ENCODE results near the gene APPBP2.
"Not testable (repeated sequence)": the region's sequence is repeated elsewhere in the genome, so short reads cannot be mapped to it uniquely, and the experiment has no call there.

The APPBP2 gene

DNA sequence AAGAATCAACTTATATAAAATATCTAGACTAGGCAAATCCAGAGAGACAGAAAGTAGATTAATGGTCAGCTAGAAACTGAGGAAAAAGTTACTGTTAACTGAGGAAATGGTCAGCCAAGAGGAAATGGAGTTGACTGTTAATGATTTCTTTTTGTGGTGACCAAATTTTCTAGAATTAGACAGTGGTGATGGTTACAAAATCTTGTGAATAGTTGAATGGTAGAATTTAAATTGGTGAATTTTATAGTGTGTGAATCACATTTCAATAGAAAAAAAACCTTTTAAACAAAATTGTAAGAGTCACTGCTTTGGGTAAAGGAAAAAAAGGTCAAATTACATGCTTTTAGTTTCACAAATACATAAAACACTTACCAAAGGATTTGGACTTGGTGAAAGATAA, 30.0 kb downstream of the APPBP2 start:
- DNase-seq (ENCODE audit: low read depth, low spot score), result no peak

DNA sequence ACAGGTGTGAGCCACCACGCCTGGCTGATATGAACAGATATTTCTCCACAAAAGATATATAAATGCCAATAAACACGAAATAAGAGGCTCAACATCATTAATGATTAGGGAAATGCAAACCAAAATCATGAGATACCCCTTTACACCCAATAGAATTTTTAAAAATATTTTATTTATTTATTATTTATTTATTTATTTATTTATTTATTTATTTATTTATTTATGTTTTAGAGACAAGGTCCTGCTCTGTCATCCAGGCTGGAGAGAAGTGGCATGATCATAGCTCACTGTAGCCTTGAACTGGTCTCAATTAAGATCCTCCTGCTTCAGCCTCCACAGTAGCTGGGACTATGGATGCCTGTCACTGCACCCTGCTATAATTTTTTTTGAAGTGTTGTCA, 30.8 kb downstream of the APPBP2 start:
- DNase-seq (ENCODE audit: low read depth, low spot score), result no peak

DNA sequence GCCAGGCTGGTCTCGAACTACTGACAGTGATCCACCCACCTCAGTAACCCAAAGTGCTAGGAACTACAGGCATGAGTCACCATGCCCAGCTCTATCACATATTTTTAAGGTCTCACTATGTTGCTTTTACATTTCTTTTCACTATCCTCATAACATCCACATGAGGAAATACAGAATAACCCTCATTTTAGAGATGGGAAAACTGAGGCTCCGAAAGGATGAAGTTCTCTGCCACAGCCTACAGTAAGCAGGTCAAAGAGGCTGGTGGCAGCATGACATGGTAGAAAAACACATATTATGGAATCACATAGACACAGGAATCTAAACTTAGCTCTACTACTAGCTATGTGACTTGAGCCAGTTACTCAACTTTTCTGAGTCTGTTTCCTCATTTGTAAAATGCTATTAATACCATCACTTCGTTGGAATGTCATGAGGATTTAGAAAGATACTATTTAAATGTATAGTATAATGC, 32.2 kb downstream of the APPBP2 start:
- no peak for DNase-seq (ENCODE audit: low read depth, low spot score)

DNA sequence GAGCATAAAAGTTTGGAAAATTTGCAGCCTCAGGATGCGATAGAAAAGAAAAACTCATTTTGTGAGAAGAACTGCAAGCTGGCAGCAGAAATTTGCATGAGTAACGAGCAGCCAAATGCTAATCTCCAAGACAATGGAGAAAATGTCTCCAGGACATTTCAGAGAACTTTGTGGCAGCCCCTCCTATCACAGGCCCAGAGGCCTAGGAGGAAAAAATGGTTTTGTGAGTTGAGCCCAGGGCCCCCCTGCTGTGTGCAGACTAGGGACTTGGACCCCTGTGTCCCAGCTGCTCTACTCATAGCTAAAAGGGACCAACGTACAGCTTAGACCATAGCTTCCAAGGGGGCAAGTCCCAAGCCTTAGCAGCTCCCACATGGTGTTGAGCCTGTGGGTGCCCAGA, 34.3 kb downstream of the APPBP2 start:
- DNase-seq (ENCODE audit: low read depth, low spot score), result no peak

DNA sequence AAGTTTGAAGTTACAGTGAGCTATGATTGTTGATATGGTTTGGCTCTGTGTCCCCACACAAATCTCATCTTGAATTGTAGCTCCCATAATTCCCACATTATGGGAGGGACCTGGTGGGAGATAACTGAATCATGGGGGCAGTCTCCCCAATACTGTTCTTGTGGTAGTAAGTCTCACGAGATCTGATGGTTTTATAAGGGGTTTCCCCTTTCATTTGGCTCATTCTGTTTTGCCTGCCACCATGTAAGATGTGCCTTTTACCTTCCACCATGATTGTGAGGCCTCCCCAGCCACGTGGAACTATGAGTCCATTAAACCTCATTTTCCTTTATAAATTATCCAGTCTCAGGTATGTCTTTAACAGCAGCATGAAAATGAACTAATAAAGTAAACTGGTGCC, 35.4 kb downstream of the APPBP2 start:
- not testable (repeated sequence) for DNase-seq (ENCODE audit: low read depth, low spot score)

DNA sequence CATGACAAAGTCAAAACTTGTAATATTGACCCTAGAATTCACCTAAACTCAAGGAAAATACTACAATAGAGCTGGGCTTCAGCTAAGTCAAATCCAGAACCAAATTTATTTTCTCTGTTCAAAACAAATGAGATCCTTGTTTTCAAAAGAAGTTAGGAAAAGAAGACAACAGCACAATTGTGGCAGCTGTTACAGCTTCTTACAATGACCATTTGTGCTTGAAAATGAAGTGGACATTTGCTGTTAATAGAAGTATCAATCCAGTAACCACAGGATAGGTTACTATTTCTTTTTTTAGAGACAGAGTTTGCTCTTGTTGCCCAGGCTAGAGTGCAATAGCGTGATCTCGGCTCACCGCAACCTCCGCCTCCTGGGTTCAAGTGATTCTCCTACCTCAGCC, 44.4 kb downstream of the APPBP2 start:
- DNase-seq (ENCODE audit: low read depth, low spot score), result no peak

DNA sequence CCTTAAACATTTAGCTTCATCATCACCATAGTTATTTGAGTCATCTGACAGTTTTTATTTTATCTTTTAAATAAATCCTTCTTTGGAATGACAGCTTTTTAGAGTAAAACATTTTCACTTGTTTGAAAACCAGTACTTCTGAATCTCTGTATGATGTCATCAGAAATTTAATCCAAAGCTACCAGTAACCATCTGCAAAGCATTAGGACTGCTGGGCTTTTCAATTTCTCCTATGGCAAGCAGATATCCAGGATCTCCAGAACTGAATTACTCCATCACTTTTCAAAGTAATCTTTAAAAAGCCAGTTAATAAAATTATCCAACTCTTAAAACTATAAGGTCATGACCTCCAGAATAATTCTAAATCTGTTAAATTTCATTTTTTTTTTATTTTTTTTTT, 52.3 kb downstream of the APPBP2 start:
- DNase-seq (ENCODE audit: low read depth, low spot score), result no peak

DNA sequence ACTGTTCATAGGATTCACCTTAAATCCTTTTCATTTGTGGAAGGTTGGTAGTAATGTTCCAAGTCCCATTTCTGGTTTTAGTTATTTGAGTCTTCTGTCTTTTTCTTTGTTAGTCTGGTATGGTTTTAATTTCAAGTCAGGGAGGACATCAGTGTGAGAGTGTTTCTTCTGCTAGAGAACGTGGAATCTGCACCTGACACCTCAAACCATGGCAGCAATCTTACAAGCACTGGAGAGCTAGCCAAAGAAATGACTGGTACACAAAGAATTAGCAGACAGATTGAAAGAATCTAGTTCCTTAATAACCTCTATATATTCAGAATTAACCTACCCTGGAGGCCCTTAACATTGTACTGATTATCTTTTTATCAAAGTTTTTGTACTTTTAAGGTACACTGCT, 53.6 kb downstream of the APPBP2 start:
- no peak for DNase-seq (ENCODE audit: low read depth, low spot score)

DNA sequence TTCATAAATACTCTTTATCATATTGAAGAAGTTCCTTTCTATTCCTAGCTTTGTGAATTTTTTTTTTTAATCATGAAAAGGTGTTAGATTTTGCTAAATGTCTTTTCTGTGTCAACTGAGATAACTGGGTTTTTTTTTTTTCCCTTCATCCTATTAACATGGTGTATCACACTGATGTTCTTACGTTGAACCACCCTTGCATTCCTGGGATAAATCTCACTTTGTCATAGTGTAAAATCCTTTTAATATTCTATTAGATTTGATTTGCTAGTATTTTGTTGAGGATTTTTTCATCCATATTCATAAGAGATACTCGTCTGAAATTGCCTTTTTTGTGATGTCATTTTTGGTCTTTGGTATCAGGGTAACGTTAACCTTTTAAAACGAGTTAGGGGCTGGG, 54.6 kb downstream of the APPBP2 start:
- no peak for DNase-seq (ENCODE audit: low read depth, low spot score)

DNA sequence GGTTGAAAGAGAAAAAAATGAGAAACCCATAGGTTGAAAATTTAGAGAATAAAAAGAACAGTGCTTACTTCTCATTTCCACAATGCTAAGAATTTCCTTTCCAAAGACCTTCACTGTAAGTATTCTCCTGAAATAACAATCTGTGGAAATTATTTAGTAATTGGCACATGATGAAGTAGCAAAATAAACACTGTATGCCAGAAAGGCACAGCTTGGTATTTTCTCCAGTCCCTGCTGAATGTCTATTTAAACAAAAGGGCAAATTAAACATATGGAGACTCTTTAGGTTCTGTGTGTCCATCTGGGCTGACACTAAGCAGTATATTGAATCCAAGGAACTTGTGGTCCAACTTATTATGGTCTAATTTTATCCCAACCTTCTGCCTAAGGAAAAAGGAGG, 57.7 kb downstream of the APPBP2 start:
- DNase-seq (ENCODE audit: low read depth, low spot score), result peak; percentile 15

DNA sequence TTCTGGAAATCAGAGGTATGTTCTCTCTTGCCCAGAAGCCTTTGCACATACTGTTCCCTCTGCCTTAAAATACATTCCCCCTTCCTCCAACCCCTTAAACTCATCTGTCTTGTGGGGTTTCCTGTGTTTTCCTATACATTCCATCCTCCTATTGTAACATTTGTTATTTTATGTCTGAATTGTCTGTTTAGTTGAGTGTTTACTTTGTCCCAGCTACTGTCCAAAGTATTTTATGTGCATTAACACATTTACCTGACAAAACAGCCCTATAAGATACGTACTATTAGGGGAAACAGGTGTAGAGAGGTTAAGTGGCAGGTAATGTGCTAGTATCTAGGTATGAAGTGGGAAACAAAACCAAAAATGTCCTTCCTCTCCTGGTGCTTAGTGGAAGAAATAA, 61.7 kb downstream of the APPBP2 start:
- DNase-seq (ENCODE audit: low read depth, low spot score), result no peak

DNA sequence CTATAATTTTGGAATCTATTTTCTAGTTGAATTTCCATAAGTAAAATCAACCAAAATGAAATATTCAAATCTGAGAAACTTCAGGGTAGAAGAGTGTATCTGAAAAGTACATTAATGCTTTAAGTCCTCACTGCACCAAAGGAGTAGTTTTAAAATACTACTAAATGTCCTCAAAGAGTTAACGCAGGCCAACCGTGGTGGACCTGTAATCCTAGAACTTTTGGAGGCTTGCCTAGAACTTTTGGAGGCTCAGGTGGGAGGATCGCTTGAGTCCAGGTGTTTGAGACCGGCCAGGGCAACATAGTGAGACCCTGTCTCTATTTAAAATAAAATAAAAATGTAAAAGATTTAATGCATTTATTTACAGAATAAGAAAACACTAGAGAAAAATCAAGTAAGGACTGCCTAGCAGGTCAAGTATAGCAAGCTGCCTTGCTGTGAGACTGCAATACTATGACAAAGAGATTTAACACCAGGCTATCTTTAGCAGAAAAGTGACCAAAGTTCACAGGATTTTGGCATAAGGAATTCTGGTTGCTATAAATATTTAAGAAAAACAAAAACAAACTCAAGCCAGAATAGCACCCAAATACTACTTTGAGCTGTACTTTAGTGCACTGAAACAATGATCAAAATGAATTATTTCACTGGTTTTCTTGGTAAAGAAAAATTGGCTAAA, 62.7 kb downstream of the APPBP2 start:
- DNase-seq (ENCODE audit: low read depth, low spot score), result no peak

DNA sequence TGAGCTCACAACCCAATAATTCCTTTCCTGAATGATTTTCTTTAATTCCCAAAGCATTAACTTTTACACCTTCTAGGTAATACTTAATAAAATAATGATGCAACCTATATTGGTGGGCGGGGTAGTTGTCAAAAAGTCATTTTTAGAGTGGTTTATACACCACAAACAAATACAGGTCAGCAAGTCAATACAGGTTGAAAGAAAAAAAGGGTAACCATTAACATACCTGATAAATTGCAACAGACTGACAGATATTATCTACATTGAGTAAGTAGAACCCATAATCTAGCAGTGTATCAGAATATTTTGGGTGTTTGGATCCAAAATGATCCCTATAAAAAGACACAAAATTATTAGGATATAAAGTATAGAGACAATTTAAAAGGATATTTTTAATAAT, 64.5 kb downstream of the APPBP2 start:
- DNase-seq (ENCODE audit: low read depth, low spot score), result no peak

DNA sequence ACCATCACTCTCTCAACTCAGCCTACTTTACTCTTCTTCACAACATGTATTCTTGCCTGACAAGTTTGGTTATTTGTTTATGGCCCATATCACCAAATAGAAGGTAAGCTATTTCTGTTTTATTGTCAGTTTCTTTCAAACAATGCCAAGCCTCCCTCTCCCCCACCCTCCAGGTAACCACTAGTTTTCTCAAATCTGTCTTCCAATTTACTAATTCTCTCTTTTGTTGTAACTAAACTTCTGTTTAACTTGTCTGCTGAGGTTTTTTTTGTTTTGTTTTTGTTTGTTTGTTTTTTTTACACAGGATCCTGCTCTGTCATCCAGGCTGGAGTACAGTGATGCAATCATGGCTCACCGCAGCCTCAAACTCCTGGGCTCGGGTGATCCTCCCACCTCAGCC, 68.9 kb downstream of the APPBP2 start:
- DNase-seq (ENCODE audit: low read depth, low spot score), result no peak

DNA sequence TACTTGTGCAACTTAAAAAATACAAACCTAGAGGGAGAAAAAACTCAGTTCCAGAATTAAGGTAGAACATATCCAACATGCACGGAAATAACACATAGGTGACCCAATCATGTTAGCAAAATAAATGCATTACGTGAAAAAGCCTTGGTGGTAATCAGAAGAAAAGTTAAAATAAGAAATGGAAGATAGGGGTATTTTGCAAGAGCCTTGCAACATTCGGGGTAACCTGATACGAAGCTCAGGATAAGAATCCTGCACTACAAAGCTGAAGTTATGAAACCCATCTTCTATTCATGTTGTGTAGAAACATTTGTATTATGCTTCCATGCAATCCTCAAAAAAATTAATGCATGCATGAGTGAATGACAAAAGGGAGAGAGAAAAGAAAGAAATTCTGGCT, 70.7 kb downstream of the APPBP2 start:
- DNase-seq (ENCODE audit: low read depth, low spot score), result no peak

DNA sequence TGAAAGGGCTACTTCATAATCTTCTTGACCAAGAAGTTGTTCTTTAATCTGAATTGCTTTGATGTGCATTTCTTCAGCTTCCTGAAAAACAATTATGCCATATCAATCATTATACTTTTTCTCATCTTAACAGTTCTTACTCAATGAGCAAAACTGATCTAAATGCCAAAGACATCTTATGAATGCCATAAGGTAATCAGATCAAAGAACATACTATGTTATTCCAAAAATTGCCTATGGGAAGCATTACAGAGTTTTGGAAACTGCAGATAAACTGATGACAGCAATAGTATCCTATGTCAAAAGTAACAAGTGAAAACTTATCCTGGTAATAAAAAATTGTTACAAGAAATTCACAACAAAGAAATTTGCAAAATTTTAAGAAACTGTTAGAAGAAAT, 74.1 kb downstream of the APPBP2 start:
- DNase-seq (ENCODE audit: low read depth, low spot score), result no peak

DNA sequence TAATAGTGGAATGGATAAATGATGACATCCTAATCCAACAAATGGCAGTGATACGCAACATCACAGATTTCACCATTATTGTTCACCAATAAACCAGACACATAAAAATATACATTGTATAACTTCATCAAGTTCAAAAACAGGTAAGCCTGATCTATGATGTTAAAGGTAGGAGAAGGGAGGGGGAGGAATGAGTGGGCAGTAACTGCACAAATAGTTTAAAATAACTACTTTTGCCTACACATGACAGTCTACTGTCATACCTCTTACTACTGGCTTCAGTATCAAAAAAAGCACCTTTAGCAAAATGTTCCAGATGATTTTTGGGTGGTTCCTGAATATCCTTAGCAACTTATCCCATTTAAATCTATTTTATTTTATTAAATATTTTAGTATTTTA, 75.0 kb downstream of the APPBP2 start:
- DNase-seq (ENCODE audit: low read depth, low spot score), result no peak

DNA sequence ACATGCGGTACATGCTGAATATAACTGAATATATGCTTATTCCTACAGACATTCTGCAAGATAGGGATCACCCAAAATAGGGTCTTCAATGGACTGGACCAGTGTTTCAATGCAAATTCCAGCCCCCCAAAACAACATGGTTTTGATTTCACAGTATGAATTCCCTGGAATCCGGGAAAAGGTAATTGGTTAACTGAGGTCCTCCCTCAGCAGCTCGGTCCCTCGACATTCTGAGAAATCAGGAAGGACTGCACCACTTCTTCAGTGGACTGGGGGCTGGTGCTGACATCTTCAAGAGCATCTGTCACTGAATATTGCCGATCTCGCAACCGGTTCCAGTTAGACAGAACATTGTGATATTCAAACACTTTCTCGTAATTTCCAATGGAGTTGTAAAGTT, 78.7 kb downstream of the APPBP2 start:
- DNase-seq (ENCODE audit: low read depth, low spot score), result no peak

DNA sequence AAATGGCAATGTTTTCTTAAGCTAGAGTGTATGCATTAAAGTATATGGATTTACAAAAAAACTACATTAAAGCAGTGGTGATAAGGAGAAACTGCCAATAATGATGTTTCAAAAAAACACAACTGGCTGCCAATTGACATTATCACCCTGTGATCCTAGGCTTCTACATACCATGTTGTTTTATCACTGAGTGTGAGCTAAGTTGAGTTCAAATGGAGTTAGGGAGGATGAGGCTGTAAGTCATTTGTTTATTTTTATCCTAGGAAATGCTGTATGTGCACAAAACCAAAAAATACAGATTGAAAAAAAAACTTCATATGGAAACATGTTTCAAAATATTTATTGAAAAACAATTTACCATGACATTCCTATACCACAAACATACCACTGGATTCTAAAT, 80.9 kb downstream of the APPBP2 start:
- no peak for DNase-seq (ENCODE audit: low read depth, low spot score)

DNA sequence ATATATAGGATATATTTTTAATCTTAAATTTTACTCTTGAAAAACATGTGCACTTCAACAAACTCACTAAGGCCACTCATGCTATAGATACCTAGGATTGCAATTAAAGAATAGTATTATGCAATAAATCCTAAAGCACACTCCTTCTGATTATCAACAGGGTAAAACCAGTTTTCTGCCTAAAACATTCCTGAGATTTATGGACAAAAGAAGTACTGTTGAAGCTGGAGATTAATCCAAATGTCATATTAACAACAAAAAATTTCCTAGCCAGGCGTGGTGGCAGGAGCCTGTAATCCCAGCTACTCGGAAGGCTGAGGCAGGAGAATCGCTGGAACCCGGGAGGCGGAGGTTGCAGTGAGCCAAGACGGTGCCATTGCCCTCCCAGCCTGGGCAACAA, 82.3 kb downstream of the APPBP2 start:
- DNase-seq (ENCODE audit: low read depth, low spot score), result no peak

DNA sequence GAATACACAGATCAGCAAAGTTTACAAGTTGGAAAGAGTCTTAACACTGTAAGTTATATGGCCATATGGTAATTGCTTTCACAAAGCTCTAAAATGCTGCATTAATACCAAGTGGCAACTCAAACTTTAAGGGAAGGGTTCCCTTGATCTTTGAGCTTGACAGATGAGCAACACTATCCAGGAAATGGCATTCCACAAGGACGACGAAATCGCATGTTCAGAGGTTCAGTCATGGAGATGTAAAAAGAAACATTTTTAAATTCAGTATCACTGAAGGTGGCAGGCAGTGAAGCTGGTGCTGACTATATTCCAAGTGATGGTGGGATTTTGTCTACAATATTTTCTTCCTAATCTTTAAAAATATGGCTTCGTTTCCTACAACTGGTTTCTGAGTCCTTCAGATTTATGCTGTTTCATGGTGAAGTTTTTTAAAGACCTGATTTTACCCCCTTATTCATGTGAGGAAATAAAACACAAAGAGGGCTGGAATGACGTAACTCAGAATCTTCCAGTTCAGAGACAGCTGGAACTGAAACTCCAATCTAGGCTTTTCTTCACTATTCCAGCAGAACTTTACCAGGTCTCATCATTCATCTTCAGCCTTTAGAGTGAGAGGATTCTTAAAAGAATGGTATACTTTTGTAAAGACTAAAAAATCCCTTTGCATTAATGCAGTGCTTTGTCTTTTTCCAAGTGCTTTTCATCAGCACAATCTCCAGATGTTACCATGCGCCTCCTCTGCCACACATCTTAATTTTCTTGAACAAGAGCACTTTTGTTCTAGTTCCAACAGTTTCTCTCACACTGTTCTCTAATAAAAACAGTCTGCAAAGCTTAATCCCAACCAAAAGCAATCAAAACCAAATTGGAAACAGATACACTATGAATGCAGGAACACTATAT, 83.5 kb downstream of the APPBP2 start:
- DNase-seq (ENCODE audit: low read depth, low spot score), result no peak

DNA sequence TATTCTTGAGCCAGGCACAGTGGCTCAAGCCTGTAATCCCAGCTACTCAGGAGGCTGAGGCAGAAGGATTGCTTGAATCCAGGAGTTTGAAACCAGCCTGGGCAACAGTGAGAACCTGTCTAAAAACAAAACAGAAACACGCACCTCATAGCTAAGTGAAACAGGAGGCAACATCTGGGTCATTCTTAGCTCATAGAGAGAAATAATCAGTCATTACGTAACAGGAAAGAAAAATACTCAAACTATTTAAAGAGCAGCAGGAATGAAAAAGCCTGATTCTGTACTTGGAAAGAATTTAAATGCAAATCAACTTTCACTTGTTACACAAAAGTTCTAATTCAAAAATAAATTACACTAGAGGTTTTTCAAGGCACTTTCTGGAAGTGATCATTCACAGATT, 86.5 kb downstream of the APPBP2 start:
- no peak for DNase-seq (ENCODE audit: low read depth, low spot score)

DNA sequence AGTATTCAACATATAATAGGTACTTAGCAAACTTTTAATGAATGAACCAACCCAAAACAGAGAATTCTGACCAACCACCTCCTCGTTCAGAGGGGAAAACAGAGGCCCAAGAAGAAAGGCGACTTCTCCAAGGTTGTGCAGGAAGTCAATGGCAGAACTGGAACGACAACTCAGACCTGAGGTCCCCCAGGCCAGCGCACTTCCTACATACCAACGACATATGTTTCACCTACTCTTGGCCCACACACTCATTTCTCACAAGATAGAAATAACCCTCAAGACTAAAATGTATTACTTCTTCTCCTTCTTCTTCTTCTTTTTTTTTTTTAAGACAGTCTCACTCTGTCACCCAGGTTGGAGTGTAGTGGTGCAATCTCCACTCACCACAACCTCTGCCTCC, 89.4 kb downstream of the APPBP2 start:
- DNase-seq (ENCODE audit: low read depth, low spot score), result no peak
